Mesendoderm (in vitro differentiated cells): ENCODE results near the gene SLC35G6.

ENCODE experiments used
- DNase-seq: peaks from one replicate; pipeline ENCODE4 v3.0.0; 2013
- H2AK5ac ChIP-seq: 2 replicates; pipeline ENCODE4 v1.6.1; 2013; ENCODE audit warnings: low read length, inconsistent platforms
- H2BK120ac ChIP-seq: 2 replicates; pipeline ENCODE4 v1.6.1; 2013; ENCODE audit warnings: low read depth, mild to moderate bottlenecking, low read length, moderate library complexity, mixed read lengths
- H2BK15ac ChIP-seq: replicated peaks from 2 replicates; pipeline ENCODE4 v1.6.1; 2013; ENCODE audit warnings: low read depth, mild to moderate bottlenecking, moderate library complexity
- H2BK5ac ChIP-seq: 2 replicates; pipeline ENCODE4 v1.6.1; 2013; ENCODE audit warnings: low read length, inconsistent platforms
- H3K18ac ChIP-seq: 2 replicates; pipeline ENCODE4 v1.6.1; 2013; ENCODE audit warnings: mild to moderate bottlenecking, low read length, mixed read lengths
- H3K23ac ChIP-seq: one replicate; pipeline ENCODE4 v1.6.1; 2013; ENCODE audit warnings: low read length
- H3K27ac ChIP-seq: 2 replicates; pipeline ENCODE4 v1.5.1; 2013; ENCODE audit warnings: low read depth, mild to moderate bottlenecking, inconsistent platforms, low read length, moderate library complexity
- H3K27me3 ChIP-seq: 2 replicates; pipeline ENCODE4 v1.6.1; 2013; ENCODE audit warnings: low read length, control low read depth, mild to moderate bottlenecking, inconsistent platforms; ENCODE audit not compliant: insufficient read depth, poor library complexity
- H3K36me3 ChIP-seq: 2 replicates; pipeline ENCODE4 v1.6.1; 2013; ENCODE audit warnings: low read length, inconsistent platforms; ENCODE audit not compliant: control insufficient read depth, insufficient read depth
- H3K4ac ChIP-seq: one replicate; pipeline ENCODE4 v1.6.1; 2013; ENCODE audit warnings: low read depth, mild to moderate bottlenecking, low read length, moderate library complexity
- H3K4me1 ChIP-seq: 2 replicates; pipeline ENCODE4 v1.6.1; 2013; ENCODE audit warnings: low read depth, low read length, inconsistent platforms; ENCODE audit not compliant: control insufficient read depth
- H3K4me2 ChIP-seq: 2 replicates; pipeline ENCODE4 v1.6.1; 2013; ENCODE audit warnings: low read length
- H3K4me3 ChIP-seq: 2 replicates; pipeline ENCODE4 v1.5.1; 2013; ENCODE audit warnings: mild to moderate bottlenecking, low read length
- H3K56ac ChIP-seq: one replicate; pipeline ENCODE4 v1.6.1; 2013; ENCODE audit warnings: low read length
- H3K79me1 ChIP-seq: 2 replicates; pipeline ENCODE4 v1.6.1; 2013; ENCODE audit warnings: low read length, inconsistent platforms
- H3K79me2 ChIP-seq: 2 replicates; pipeline ENCODE4 v1.6.1; 2013; ENCODE audit warnings: mild to moderate bottlenecking, low read length; ENCODE audit not compliant: control insufficient read depth, insufficient read depth
- H3K9ac ChIP-seq: 2 replicates; pipeline ENCODE4 v1.6.1; 2013; ENCODE audit warnings: low read length, inconsistent platforms
- H4K5ac ChIP-seq: one replicate; pipeline ENCODE4 v1.6.1; 2013; ENCODE audit warnings: low read length
- H4K8ac ChIP-seq: one replicate; pipeline ENCODE4 v1.6.1; 2013; ENCODE audit warnings: low read depth, mild to moderate bottlenecking, control low read depth, low read length, moderate library complexity
- WGBS: extraction: QIAGEN DNeasy Blood & Tissue Kit; methylation state at CpG from one replicate; pipeline ENCODE4 v1.1.7; 2013; ENCODE audit warnings: low lambda C conversion rate, missing lambda C conversion rate; ENCODE audit not compliant: insufficient coverage; ENCODE audit errors: extremely low coverage; 5-methylcytosine and 5-hydroxymethylcytosine counted together

SLC35G6 gene

DNA sequence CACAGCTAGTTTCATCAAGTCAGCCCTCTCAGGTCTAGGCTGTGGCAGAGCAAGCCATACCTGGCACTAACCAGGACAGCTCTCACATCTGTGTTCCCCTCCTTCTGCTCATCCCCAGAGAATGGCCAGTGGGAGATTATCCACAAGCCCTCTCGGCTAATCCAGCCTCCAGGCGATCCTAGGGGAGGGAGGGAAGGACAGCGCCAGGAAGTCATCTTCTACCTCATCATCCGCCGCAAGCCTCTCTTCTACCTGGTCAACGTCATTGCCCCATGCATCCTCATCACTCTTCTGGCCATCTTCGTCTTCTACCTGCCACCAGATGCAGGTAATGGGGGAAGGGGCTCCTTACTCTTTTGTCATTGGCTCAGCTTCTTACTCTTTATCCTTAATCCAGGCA lies 32.8 kb upstream of the SLC35G6 start:
- Histone ChIP-seq H2BK15ac (no peak overlapping the region), H2BK120ac (no peak overlapping the region), H3K23ac (no peak overlapping the region), H3K18ac (no peak overlapping the region), H3K9ac (no peak overlapping the region), H3K79me2 (no peaks in the 10 kb centered on the region), H2AK5ac (no peak overlapping the region), H4K8ac (no peak overlapping the region), H3K79me1 (no peaks in the 10 kb centered on the region), H3K4me3 (no peak overlapping the region), H3K36me3 (no peaks in the 10 kb centered on the region), H3K56ac (no peak overlapping the region), H3K27me3 (no peaks in the 10 kb centered on the region), H3K4me1 (no peaks in the 10 kb centered on the region), H2BK5ac (no peak overlapping the region), H3K27ac (no peak overlapping the region), H4K5ac (no peak overlapping the region), H3K4ac (no peak overlapping the region), H3K4me2 (no peak overlapping the region)
- no peak for DNase-seq
- no CpG with 5 or more reads among the region's 7 CpGs for WGBS

DNA sequence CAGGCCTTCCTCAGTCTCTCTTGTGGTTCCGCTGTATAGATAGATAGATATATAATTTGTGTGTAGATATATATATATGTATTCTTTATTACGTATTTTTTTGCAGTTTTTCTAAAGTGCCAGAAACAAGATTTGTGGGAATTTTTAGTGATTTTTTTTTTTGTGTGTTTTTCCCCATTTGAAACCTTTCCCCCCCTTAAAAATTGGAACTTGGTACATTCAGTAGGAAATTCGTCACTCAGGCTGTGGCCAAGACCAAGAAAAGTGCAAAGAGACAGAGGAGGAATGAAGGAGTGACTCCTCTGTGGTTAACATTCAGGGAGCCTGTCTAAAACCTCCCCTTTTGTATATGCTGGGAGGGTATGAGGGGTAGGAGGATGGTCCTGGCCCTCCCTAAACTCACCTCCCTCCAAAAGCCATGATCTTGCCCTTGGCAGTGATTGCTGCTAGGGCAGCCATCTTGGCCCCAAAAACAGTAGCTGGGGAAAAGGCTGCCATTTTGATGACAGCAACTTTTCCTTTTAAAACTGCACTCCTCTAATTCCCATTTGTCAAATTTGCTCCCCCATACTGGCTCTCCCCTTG lies 21.2 kb upstream of the SLC35G6 start:
- Histone ChIP-seq H3K4me3 (no peak overlapping the region), H3K56ac (no peak overlapping the region), H2BK15ac (no peak overlapping the region), H3K4ac (no peak overlapping the region), H3K79me2 (no peaks in the 10 kb centered on the region), H4K8ac (no peak overlapping the region), H3K27me3 (no peaks in the 10 kb centered on the region), H2BK5ac (no peak overlapping the region), H3K23ac (no peak overlapping the region), H2BK120ac (no peak overlapping the region), H3K79me1 (no peaks in the 10 kb centered on the region), H3K18ac (no peak overlapping the region), H3K4me2 (no peak overlapping the region), H2AK5ac (no peak overlapping the region), H4K5ac (no peak overlapping the region), H3K4me1 (no peaks in the 10 kb centered on the region), H3K36me3 (no peaks in the 10 kb centered on the region), H3K27ac (no peak overlapping the region), H3K9ac (no peak overlapping the region)
- DNase-seq, result no peak
- WGBS, result no CpG with 5 or more reads among the region's 3 CpGs

DNA sequence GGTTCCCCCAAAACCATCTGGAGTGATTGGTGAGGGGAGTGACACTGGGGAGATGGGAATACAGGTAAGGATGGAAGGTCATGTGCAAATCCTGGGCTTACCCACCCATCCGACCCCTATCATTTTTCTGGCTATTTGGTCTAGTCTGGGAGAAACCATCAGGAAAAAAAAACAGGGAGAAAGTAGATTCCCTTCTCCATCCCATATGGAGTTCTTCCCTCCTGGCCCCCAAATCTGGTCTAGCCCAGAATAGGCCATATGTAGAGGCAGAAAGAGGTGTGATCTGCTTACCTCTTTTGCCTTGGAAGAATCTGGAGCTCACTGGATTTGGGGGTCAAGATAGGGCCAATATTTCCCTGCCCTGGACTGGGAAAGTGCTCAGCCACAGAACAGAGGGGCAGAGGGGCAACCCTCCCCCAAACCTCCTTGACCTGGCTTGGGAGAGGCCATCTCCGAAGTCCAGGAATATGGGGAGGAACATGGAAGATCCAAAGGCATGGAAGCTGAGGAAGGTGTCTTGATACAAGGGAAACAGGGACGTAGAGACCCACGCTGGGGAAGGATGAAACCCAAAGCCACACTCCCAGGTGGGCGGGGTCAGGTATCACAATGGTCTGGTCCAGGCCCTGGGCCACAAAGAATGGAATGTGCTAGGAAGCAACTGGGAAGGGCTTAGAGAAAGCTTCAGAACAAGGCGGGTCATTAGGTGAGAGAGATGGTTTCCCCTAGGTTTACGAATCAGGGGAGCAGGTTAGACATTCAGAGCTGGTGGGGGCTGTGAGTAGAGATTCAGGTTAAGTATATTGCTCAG lies 20.2 kb upstream of the SLC35G6 start:
- H3K18ac ChIP-seq, result no peak overlapping the region
- H2BK5ac ChIP-seq, result no peak overlapping the region
- H3K9ac ChIP-seq, result no peak overlapping the region
- no peaks in the 10 kb centered on the region for H3K4me1 ChIP-seq
- H3K79me2 ChIP-seq, result no peaks in the 10 kb centered on the region
- H2BK120ac ChIP-seq, result no peak overlapping the region
- WGBS, result no CpG with 5 or more reads among the region's 7 CpGs
- H3K56ac ChIP-seq, result no peak overlapping the region
- H3K27me3 ChIP-seq, result no peaks in the 10 kb centered on the region
- peak; percentile 65 for DNase-seq
- peak overlapping the region; percentile 24 for H3K23ac ChIP-seq
- peak overlapping the region; percentile 56 for H4K5ac ChIP-seq
- H4K8ac ChIP-seq, result no peak overlapping the region
- H3K79me1 ChIP-seq, result no peaks in the 10 kb centered on the region
- no peaks in the 10 kb centered on the region for H3K36me3 ChIP-seq
- H2AK5ac ChIP-seq, result no peak overlapping the region
- H3K4ac ChIP-seq, result no peak overlapping the region
- no peak overlapping the region for H2BK15ac ChIP-seq
- no peak overlapping the region for H3K4me2 ChIP-seq
- no peak overlapping the region for H3K4me3 ChIP-seq
- H3K27ac ChIP-seq, result no peak overlapping the region

DNA sequence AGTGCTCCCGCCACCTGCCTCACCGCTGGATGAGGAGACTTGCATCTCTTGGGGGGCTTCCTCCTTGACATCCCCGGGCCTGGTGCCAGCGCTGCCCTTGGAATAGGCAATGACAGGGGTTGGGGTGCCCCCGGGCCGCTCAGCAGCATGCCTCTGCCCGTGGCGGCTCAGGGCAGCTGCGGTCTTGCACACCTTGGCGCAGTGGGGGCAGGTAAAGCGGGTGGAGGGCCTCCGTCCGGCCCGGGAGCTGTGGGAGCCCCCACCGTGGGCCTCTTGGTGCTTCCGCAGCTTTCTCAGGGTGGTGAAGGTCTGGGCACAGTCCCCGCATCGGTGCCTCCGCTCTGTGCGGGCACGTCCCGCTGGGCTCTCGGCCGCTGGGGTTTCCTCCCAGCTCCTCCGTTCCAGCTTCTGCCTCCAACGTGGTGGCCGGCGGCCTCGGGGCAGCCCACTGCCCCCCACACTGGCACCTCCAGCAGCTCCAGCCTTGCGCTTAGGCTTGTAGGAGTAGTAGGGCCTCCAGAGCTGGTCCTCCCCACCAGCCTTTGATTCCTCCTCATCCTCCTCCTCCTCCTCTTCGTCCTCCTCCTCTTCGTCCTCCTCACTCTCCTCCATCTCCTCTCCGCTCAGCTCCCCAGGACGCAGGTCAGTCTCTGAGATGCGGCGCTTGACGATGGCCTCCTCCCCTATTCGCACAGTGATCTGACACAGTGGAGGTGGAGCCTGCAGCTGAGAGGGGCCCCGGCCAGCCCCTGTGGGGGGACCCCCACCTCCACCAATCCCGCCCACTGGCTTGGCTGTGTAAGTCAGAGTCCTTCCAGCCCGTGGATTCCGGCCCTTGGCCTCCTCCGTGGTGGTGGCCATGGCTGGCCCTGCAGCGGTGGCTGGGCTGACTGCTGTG lies 18.5 kb upstream of the SLC35G6 start:
- Histone ChIP-seq H3K79me1 (no peaks in the 10 kb centered on the region), H2AK5ac (no peak overlapping the region), H2BK5ac (no peak overlapping the region), H3K4me2 (no peak overlapping the region), H3K36me3 (peaks cover 1% of the 10 kb centered on the region), H4K8ac (no peak overlapping the region), H3K4me1 (no peaks in the 10 kb centered on the region), H4K5ac (no peak overlapping the region), H3K56ac (no peak overlapping the region), H2BK15ac (no peak overlapping the region), H3K4me3 (no peak overlapping the region), H3K79me2 (no peaks in the 10 kb centered on the region), H3K27ac (no peak overlapping the region), H3K9ac (no peak overlapping the region), H3K4ac (no peak overlapping the region), H3K23ac (no peak overlapping the region), H3K27me3 (no peaks in the 10 kb centered on the region), H2BK120ac (no peak overlapping the region), H3K18ac (no peak overlapping the region)
- DNase-seq, result no peak
- WGBS, result no CpG with 5 or more reads among the region's 44 CpGs

DNA sequence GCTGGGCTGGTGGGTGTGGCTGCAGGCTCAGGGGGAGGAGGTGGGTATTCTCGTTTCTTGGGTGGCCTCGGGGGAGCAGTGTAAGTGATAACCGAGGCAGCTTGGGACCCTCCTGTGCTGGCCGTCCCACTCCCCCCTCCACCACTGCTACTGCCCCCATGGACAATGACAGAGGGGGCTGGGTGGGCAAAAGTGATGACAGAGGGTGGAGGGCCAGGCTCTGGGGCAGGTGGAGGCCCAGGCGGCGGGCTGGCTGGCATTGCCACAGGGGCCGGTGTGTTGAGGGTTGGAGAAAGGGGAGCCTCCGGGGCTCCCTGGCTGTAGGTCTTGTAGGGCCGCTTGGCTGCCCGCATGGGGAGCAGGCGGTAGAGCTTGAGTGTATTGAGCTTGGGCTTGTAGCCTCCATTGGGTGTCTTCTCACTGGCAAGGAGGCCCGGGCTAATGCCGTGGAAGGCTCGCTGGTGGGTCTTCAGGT lies 17.8 kb upstream of the SLC35G6 start:
- Histone ChIP-seq H3K18ac (no peak overlapping the region), H4K5ac (no peak overlapping the region), H3K4me2 (no peak overlapping the region), H3K27ac (no peak overlapping the region), H2AK5ac (no peak overlapping the region), H3K23ac (no peak overlapping the region), H3K9ac (no peak overlapping the region), H3K79me1 (no peaks in the 10 kb centered on the region), H4K8ac (no peak overlapping the region), H2BK5ac (no peak overlapping the region), H2BK120ac (no peak overlapping the region), H3K27me3 (no peaks in the 10 kb centered on the region), H3K4me3 (no peak overlapping the region), H3K56ac (no peak overlapping the region), H3K79me2 (no peaks in the 10 kb centered on the region), H2BK15ac (no peak overlapping the region), H3K4ac (no peak overlapping the region), H3K36me3 (peaks cover 1% of the 10 kb centered on the region), H3K4me1 (no peaks in the 10 kb centered on the region)
- no peak for DNase-seq
- WGBS, result no CpG with 5 or more reads among the region's 14 CpGs
